Mammary epithelial cell (primary cell): ENCODE results near the gene C17orf67.

Experiments
- CTCF ChIP-seq, 2 donors: IDR thresholded peaks in 1 of 2; conservative IDR thresholded peaks in 1 of 2; 2 replicates each; pipeline ENCODE4 v1.5.1; 2011 to 2012; ENCODE audit warnings: inconsistent platforms in 2 of 2, low read length in 2 of 2, mild to moderate bottlenecking in 2 of 2, control low read depth in 1 of 2, low read depth in 1 of 2; ENCODE audit not compliant: insufficient read depth in 1 of 2; ENCODE audit errors: extremely low read depth in 1 of 2
- EZH2 ChIP-seq: IDR thresholded peaks from 2 replicates; pipeline ENCODE4 v1.6.1; 2012; ENCODE audit warnings: low read length, inconsistent platforms, borderline replicate concordance

GRCh38 chr17:56809820-56810179 lies 23.9 kb downstream of the C17orf67 start:
- no peak for TF ChIP-seq CTCF (conservative IDR thresholded peaks at IDR 0.05 in 1 of 2, IDR thresholded peaks at IDR 0.05 in 1 of 2; ENCODE audit: extremely low read depth in 1 of 2, insufficient read depth in 1 of 2, low read depth in 1 of 2, low read length in 2 of 2)
- no peak for TF ChIP-seq EZH2
